GM21786 (cell line): ENCODE measurements around the gene CDHR3.

Source experiments
- ATAC-seq: cut with Tn5 transposase; IDR thresholded peaks from one replicate; pipeline ENCODE4 v1.9.1; 2021; ENCODE audit not compliant: unreplicated experiment

Gene CDHR3

DNA sequence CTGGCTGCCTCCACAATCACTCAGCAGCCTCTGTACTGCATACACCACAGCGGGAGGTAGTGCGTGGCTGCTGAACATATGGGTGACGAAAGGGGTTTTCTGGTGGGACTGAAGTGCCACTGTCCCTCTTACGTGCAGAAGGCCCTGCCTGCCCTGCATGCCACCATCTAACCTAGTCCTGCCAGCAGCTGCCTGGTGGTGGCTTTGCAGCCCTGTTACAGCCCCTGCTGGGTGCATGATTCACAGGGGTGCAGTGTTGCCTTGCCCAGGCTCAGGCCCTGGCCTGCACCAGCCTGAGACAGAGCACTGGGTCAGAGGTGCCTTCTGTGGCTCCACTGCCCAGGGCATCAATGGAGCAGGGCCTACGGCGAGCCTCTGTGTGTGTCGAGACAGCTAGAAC is 98.9 kb downstream of the CDHR3 start:
- ATAC-seq = no peak

DNA sequence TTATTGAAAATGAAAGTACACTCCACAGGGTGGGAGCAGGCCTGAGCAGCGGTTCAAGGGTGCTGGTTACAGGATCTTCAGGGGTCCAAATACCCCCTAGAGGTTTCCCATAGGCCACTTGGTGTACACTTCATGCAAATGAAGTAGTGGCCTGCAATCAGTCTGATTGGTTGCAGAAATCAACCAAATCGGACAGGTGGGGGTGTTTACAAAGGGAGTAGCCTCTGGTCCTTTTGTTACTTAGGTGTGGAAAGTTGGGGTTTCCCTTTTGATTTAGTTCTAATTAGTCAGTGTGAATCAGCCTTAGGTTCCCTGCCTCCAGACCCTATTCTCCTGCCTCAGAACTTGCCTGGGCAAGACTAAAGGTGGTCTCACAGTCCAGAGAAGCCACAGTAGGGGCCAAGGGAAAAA is 99.5 kb downstream of the CDHR3 start:
- no peak for ATAC-seq

DNA sequence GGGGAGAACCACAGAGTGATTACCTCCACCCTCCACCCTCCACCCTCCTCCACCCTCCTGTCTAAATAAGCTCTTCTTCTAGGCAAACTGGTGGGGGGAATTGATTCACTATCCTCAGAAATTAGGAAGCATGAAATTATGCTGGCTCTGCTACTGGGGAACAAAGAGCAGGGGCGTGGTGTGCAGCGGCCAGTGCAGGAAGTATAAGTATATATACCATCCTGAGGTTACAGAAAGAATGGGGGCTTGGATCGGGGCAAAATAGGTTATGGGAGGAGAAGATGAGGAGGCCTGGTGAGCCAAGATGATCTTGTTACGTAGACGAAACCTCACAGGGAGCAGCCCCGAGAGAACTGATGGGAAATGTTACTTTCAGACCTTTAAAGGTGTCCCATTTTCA is 100.0 kb downstream of the CDHR3 start:
- no peak for ATAC-seq

DNA sequence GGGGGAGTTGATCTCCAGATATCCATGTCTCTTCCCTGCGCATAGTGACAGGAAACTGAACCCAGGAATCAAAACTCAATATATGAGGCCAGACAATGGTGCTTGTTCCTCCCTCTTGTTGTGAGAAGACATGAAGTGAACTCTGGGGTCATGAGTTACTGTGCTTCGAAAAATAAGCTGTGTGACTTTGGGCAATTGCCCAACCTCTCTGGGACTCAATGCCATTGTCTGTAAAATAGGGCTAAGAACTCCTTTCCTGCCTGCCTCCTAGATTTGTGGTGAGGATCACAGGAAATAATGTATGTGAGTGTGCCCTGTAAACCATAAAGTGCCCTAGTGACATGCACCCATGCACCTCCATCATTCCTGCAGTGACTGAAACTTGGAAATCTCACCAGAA is 100.6 kb downstream of the CDHR3 start:
- no peak for ATAC-seq

DNA sequence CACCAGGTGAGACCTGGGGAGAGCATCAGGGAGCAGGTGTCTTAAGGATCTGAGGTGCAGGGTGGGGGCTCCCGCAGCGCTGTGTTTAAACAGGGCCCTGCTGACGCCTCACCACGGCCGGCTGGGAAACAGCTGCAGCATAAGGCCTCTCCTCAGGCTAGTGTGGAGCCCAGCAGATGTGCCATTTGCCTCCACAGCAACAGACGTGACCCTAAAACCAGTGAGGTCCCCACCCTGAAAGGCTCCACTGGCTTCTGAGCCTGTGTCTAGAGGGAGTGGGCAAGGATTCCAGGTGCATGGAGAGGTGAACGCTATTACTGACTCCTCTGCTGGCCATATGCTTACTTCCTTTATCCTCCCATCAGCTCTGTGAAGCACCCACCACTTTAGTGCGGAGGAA is 101.3 kb downstream of the CDHR3 start:
- no peak for ATAC-seq

DNA sequence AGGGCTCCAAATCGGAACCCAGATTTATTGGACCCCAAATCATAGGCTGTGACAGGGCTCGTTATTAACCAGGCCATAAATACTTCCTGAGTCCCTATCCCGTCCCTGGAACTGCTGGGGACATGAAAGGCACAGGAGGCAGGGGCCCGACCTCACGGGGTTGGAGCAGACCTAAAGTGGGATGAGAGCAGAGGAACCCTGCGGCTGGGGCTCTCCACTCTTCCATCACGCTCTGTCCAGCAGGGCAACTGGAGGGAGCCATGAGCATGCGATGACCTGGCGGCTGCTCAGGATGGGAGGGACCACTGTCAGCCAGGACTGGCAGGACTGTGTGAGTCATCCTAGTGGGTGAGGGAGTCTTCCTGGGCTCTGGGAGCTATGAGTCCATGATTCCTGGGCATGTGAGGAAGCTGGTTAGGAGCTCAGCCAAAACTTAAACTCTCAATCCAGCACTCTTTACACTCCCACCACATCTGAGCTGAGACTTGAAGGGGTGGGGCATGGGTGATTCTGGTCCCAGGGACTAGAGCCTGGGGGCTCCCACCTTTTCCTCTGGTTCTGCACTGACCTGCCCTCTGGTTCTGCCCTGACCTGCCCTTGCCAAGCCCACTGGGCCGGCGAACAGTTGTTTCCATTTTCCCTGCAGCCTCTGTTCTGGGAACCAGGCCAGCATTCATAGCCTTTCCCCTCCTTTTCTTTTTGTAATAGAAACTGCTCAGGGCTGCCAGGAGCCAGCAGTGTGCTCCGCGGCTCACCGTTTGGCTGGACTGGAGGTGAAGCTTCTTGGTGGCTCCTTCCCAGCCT is 101.9 kb downstream of the CDHR3 start:
- ATAC-seq = no peak

DNA sequence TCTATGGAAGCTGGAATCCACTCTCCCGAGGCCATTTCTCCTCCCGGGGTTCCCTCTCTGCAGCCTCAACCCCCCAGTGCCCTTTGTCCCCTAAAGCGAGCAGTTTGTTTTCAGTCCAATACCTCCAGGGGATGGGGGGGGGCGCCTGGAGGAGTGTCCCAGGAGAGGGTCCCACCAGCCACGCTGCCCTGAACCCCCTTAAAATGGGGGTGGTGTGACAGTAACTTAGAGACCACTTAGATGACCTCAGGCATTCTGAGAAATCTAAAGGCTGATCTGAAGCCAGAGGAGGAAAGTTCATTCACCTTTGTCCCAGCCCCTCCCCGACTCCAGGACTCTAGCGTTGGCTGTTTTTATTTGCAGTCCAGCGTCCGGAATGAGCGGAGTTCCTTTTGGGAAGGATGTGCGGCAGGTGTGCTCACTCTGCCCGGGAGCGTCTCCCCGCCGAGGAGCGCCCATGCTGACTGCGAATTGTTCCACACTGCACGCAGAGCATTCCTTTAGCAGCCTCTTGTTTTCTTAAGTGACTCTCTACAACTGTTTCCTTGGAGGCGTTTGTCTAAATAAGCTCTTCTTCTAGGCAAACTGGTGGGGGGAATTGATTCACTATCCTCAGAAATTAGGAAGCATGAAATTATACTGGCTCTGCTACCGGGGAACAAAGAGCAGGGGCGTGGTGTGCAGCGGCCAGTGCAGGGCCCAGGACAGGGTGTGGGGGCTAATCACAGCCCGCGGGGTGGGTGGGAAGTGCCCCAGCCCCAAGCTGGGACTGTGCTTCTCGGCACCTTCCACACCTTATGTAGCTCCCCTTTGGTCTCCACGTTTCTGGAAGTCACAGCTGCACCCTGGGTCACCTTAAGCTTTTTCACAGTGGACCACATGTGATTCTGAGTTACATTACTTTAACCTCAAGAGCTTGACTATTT is 102.8 kb downstream of the CDHR3 start:
- ATAC-seq = no peak

DNA sequence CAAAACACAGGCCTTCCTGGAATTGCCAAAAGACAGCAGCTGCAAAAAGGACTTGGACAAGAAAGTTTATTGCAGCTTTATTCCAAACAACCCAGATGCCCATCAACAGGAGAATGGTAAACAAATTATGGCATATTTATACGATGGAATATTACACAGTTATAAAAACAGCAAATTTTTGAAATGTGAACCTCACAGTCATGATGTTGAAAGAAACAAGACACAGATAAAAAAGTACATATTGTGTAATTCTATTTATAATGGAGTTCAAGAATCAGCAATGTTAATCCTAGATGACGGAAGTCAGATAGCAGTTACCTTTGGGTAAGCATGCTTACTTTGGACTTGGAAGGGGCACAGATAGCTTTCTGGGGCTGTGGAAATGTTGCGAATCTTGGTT is 104.6 kb downstream of the CDHR3 start:
- no peak for ATAC-seq

DNA sequence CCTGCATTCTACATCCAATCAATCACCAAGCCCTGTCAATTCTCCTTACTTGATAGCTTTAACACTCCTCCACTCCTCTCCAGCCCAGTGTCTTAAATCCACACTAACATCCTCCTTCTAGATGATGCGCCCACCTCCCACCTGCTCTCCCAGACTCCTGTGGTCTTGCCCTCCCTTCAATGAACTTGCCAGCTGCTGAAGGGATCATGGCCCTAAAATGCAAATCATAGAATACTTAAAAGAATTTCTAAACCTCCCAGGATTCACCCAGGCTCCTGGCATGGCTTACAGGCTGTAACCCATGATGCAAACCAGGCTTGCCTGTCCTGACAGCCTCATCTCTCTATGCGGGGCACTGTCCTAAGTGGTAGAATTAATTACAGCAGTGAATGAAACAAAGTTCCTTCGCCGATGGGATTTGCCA is 105.5 kb downstream of the CDHR3 start:
- no peak for ATAC-seq

DNA sequence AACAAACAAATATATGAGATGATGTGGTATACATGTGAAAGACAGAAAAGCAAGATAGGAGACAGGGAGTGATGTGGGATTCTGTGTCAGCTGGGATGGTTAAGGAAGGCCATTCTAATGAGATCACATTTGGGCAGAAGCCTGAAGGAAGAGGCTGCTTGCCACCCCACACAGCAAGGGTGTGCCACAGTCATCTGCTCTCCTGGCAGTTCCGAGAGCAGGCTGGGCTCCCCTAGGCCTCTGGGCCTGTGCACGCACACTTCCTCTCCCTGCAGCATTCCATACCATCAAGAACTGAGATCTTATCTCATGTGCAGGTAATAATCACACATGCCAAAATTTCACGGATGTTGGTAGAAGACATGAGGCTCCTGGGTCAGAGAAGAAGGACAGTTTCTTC is 105.9 kb downstream of the CDHR3 start:
- ATAC-seq = no peak

DNA sequence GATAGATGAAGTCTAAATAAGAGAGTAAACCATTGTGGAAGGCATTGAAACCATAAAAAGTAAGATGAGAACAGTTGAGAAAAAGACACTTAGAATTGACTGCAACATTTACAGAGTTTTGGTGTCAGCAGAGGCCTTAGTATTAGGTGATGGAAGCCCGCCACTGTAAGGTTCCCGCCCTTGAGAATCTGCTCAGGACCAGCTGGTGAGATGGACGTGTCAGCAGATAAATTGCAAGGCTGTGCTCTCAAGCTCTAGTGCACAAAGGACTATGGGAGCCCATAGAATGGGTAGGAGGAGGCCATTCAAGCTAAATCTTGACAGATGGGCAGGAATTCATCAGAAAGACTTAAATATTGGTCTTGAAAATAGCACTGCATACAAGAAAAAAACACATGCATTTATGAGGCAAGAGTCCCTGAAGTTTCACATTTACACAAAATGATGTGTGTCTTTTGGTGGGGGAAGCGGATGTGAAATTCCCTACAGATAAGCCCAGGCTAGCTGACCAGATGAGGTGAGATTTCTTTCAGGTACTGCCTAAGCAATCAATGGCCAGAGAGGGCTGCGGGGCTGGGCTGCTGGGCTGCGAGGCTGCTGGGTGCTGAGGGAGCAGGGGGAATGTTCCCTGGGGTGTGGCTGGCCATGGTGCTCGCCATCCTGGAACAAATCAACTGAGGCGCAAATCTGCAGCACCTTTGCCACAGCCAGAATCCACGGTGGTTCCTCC is 106.6 kb downstream of the CDHR3 start:
- no peak for ATAC-seq

DNA sequence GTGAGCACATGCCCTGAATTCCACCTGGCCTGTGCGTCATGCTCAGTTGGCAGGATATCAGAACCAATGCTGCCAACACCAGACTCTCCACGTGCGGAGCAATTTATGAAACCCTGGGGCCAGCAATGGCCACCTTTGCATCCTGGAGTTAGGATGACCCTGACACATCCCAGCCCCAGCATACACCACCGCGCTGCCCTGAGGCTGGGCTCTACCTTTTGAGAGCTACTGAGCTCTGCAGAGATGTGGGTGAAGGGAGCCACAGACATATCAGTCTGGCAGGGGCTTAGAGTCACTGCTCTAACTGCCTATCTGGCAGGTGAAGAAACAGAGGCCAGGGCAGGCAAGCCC is 107.1 kb downstream of the CDHR3 start:
- no peak for ATAC-seq

DNA sequence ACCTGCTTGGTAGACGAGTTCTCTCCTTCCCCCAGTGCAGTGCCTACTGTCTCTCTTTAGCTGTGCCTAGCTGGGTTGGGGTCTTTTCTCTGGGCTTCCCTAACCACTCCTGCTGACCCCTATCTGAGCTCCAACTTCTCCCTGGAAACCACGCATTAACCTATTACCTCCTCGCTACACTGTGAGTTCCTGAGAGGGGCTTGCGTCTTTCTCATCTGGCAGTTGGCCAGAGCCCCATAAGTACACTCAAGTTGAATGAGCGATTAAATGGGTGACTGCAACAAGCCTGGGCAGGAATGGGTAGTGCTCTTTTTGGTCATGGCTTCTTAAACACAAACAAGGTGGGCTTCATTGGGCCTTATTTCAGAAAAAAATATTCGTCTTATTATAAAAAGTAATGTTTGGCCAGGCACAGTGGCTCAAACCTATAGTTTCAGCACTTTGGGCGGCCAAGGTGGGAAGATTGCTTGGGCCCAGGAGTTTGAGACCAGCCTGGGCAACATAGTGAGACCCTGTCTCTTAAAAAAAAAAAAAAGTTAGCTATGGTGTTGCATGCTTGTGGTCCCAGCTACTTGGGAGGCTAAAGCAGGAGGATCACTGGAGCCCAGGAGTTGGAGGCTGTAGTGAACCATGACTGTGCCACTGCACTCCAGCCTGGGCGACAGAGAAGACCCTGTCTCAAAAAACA is 107.6 kb downstream of the CDHR3 start:
- no peak for ATAC-seq

DNA sequence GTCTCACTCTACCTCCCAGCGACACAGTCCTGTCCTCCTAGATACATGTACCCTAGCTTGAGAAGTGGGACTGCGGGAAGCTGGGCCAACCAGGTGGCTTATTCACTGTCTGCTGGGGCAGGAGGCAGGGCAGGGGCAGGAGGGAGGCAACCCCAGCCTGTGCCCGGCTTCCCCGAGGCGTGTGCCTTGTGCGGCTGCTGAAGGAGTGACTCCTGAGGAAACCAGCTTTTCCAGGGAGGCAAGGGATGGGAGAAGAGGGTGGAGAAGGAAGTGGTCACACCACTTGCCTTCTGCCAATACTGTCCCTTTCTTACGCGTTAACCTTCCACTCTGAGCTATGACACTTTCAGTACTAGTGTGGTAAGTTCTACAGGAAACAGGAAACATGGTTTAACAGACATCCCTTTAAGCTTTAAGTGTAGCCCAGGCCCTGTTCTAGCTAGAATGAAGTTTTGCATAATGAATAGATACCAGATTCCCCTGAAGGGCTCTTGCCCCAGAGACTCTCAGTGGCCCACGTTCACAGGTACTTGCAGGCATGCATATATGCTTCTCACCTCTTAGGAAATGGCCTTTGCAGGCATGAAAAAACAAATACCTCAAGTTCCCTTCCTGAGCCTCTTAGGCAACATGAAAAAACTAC is 108.4 kb downstream of the CDHR3 start:
- peak; percentile 91 for ATAC-seq

DNA sequence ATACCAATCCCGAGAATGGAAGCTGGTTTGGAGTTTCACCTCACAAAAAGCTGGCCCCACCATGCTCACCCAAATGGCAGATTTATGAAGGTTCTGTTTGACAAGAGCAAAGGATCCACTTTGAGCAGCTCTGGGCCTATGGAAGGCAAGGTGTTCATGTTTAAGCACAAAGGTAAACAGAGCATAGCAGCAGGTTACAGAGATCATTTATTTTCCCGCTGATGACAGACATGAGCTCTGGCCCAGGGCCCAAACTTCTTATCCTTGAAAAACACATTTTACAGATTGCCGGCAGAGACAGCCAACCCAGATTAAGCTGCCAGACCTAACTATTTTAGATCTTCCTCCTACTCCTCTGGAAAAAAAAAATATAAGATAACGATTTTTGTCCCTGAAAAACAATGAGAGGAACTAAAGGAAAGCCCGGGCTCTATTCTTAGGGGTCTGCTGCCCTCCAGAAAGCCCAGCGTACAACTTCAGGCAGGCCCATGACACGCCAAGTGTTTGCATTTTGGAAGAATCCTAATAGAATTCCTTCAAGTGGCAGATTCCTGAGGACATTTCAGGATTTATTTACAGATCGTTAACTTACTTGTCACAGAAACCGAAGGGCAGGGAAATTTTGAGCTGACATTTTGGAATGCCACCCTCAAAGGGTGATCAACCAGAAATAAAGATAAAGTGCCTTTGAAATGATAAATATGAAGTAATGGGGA is 109.1 kb downstream of the CDHR3 start:
- peak; percentile 1 for ATAC-seq

DNA sequence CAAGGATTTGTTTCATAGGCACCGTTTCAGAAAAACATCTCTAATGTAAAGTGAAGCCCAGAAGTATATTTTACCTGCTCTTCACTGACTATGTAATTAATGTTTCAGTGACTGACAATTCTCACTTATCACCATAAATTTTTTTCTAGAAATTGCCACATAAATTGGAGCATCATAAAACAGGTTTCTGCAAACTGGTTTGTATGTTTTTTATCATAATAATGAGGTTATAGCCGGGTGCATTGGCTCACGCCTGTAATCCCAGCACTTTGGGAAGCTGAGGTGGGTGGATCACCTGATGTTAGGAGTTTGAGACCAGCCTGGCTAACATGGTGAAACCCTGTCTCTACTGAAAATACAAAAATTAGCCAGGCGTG is 109.6 kb downstream of the CDHR3 start:
- no peak for ATAC-seq

DNA sequence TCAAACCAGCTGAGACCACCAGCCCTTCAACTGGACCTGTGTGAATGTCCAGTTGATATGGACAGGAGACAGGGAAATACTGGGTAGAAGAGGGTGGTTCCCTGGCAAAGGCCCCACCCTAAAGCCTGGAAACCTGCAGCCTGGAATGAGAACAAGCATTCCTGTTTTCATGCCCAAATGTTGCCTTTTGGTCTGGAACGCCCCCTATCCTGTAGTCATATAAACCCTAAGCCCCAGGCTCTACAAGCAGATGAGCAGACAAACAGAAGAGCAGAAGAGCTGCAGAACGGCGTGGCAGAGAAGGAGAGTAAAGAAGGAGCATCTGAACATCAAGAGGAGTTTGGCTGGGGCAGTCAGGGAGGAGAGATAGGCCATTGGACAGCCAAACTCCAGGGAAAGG is 110.6 kb downstream of the CDHR3 start:
- no peak for ATAC-seq

DNA sequence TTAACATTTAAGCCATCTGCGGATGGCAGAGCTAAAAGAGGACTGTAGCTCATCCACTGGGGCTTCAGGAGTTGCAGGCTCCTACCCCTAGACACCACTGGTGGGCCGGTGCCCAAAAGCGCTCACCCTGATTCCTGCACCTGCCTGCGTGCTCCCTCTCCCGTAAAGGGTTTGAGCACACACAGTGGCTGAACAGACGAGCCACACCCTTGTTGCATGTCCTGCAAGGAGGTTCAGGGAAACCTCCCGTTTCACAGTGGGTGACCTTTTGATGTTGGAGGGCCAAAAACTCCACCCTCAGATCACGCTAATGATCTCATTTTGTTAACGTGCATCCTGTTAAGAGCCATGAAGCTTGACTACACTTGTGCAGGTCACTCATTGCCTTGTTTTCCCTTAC is 111.2 kb downstream of the CDHR3 start:
- ATAC-seq = no peak

DNA sequence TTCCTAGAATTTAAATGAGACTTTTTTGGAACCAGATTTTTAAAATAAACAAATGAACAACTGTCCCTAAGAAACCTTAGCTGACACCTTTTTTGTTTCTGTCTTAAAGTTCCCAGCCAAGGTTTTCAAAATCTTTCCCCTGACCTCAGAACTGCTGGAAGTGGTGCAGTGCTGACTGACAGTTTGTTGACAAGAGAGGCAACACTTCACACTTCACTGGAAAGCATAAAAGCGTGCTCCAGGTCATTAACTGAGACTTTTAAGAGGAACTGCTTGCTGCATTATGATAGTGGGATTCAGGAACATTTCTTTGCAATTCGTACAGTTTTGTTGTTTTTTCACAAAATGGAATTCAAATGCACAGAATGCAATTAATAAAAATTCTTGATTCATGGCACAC is 112.9 kb downstream of the CDHR3 start:
- ATAC-seq = no peak

DNA sequence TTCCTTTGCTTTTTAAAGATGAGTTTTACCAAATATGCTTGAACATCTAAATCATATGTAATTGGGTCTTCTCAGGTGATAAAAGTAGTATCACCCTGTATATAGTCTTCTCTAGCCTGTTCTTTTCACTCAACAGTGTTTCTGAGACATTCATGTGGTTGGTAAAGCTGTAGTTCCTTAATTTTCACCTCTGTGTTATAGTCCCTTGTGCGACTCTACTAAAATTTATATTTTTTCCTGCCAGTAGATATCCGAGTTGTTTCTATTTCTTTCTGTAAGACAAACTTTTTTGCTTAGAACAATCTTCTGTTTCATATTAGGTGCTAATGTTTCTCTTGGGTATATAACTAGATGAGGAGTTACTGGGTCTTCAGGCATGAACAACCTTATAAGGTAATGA is 113.5 kb downstream of the CDHR3 start:
- no peak for ATAC-seq
